Measurements from ENCODE around the gene SERINC2.

- TF ChIP-seq RARB (CRISPR knock-in tag; IDR thresholded peaks at IDR 0.05) (no peak), ESRRG (CRISPR knock-in tag; IDR thresholded peaks at IDR 0.05) (no peak), TOX (CRISPR knock-in tag; IDR thresholded peaks at IDR 0.05; ENCODE audit: borderline replicate concordance) (no peak), ZC3H10 (CRISPR knock-in tag; IDR thresholded peaks at IDR 0.05) (no peak), ZFP3 (CRISPR knock-in tag; IDR thresholded peaks at IDR 0.05) (no peak), ZFP30 (CRISPR knock-in tag; IDR thresholded peaks at IDR 0.05) (no peak), ARNTL (CRISPR knock-in tag; IDR thresholded peaks at IDR 0.05; ENCODE audit: borderline replicate concordance, low read depth) (no peak), PATZ1 (CRISPR knock-in tag; IDR thresholded peaks at IDR 0.05; ENCODE audit: borderline replicate concordance) (no peak), PPARA (CRISPR knock-in tag; IDR thresholded peaks at IDR 0.05; ENCODE audit: borderline replicate concordance) (no peak)
These were observed 7.3 kb upstream of the SERINC2 start for GRCh38 chr1:31405578-31406245.
